GM12878 (cell line): Measurements from ENCODE around the gene ANP32D. TPM values are rescaled to one million over a fixed set of nuclear protein-coding genes. Genes with fewer than 3 reads are reported as not detected.
"Not testable (repeated sequence)": the region's sequence is repeated elsewhere in the genome, so short reads cannot be mapped to it uniquely, and the experiment has no call there.

Experiments
- ATAC-seq: fragments of 200-7000 bp; cut with Tn5 transposase; 3 replicates; pipeline ENCODE4 v1.9.1; 2020; ENCODE audit warnings: mild to moderate bottlenecking, moderate library complexity
- BruUV-seq: library from RNA; stranded (reverse); fragments of 400-500 nt; replicated peaks from 2 replicates; lab custom pipeline; 2021; lab: Mats Ljungman, UMichigan
- CTCF ChIA-PET: fragments of 300-600 bp; sonication (Branson Sonifier 250); formaldehyde crosslinking; extraction: SDS; loops from one replicate; lab custom pipeline; 2021; ENCODE audit warnings: inconsistent platforms; lab: Yijun Ruan, JAX
- POLR2A ChIA-PET: fragments of 350-600 bp; formaldehyde crosslinking; extraction: SDS; loops from one replicate; lab custom pipeline; 2021; ENCODE audit warnings: inconsistent platforms; lab: Charles Lee
- RAD21 ChIA-PET: fragments of 300-600 bp; sonication (Branson Sonifier 250); formaldehyde crosslinking; loops from one replicate; lab custom pipeline; 2023; ENCODE audit warnings: antibody characterized with exemption; ENCODE audit not compliant: unreplicated experiment; lab: Charles Lee
- SMC1A ChIA-PET: fragments of 300-600 bp; sonication (Branson Sonifier 250); formaldehyde crosslinking; loops from one replicate; lab custom pipeline; 2023; ENCODE audit not compliant: unreplicated experiment, uncharacterized antibody; lab: Charles Lee
- DNase-seq: peaks from one replicate; pipeline ENCODE4 v3.0.0-alpha.2; 2011; ENCODE audit warnings: low read depth, low spot score
- FAIRE-seq: peaks from 3 replicates; lab custom pipeline; 2011; peaks lifted over from hg19 to GRCh38; lab: Jason Lieb, UNC
- H2AFZ ChIP-seq: 2 replicates; pipeline ENCODE4 v1.6.0; 2011; ENCODE audit warnings: low read depth, low read length, control low read depth; ENCODE audit not compliant: control insufficient read depth
- H3K27ac ChIP-seq: 2 replicates; pipeline ENCODE4 v1.5.1; 2011; ENCODE audit warnings: control low read depth; ENCODE audit not compliant: control insufficient read depth, insufficient read depth
- H3K27me3 ChIP-seq, 2 experiments: replicated peaks in 1 of 2; 2 replicates each; pipeline versions ENCODE4 v1.6.0 to v1.6.1; 2011; ENCODE audit warnings: low read length in 1 of 2; ENCODE audit not compliant: control insufficient read depth in 2 of 2, insufficient read depth in 2 of 2
- H3K36me3 ChIP-seq, 2 experiments: 2 replicates each; pipeline ENCODE4 v1.5.1; 2011; ENCODE audit warnings: low read length in 1 of 2; ENCODE audit not compliant: control insufficient read depth in 2 of 2, insufficient read depth in 2 of 2
- H3K4me1 ChIP-seq: 2 replicates; pipeline ENCODE4 v1.6.1; 2011; ENCODE audit warnings: mild to moderate bottlenecking, low read length, moderate library complexity, mixed read lengths; ENCODE audit not compliant: control insufficient read depth, insufficient read depth
- H3K4me2 ChIP-seq: 2 replicates; pipeline ENCODE4 v1.6.0; 2011; ENCODE audit warnings: control low read depth; ENCODE audit not compliant: control insufficient read depth, insufficient read depth
- H3K4me3 ChIP-seq: fragments of 200-600 bp; sonication (generic); 2 replicates; pipeline ENCODE4 v1.5.1; 2016
- H3K79me2 ChIP-seq: 2 replicates; pipeline ENCODE4 v1.6.0; 2011; ENCODE audit warnings: low read length; ENCODE audit not compliant: control insufficient read depth, insufficient read depth
- H3K9ac ChIP-seq: 2 replicates; pipeline ENCODE4 v1.8.0; 2011; ENCODE audit warnings: low read length, control low read depth, mixed read lengths; ENCODE audit not compliant: control insufficient read depth, insufficient read depth
- H3K9me3 ChIP-seq: replicated peaks from 3 replicates; pipeline ENCODE4 v1.5.1; 2011; ENCODE audit warnings: mild to moderate bottlenecking, low read length; ENCODE audit not compliant: control insufficient read depth, insufficient read depth
- H4K20me1 ChIP-seq: 2 replicates; pipeline ENCODE4 v1.6.0; 2011; ENCODE audit not compliant: control insufficient read depth, insufficient read depth
- CREM ChIP-seq: IDR thresholded peaks from 2 replicates; pipeline ENCODE4 v1.6.1; 2014; ENCODE audit warnings: antibody characterized with exemption, low read depth
- E4F1 ChIP-seq: fragments of 450-650 bp; IDR thresholded peaks from 2 replicates; pipeline ENCODE4 v1.6.1; 2018; ENCODE audit warnings: borderline replicate concordance, mild to moderate bottlenecking; ENCODE audit not compliant: partially characterized antibody
- ZNF217 ChIP-seq: fragments of 450-650 bp; IDR thresholded peaks from 2 replicates; pipeline ENCODE4 v1.6.1; 2017; ENCODE audit warnings: antibody characterized with exemption, mild to moderate bottlenecking
- WGBS: methylation state at CpG from one replicate; pipeline ENCODE4 v1.1.6; 2016; ENCODE audit warnings: low lambda C conversion rate; ENCODE audit not compliant: insufficient replicate concordance, insufficient coverage; ENCODE audit errors: missing lambda C conversion rate; 5-methylcytosine and 5-hydroxymethylcytosine counted together
- in situ Hi-C: fragments of 300-500 bp; cut with MboI; formaldehyde crosslinking; loops from 9 replicates; pipeline ENCODE4 v1.14.3; 2018; ENCODE audit warnings: mixed read lengths
- intact Hi-C: fragments of 100-400 bp; cut with micrococcal nuclease; formaldehyde crosslinking; loops from one replicate; pipeline ENCODE4 v1.14.2; 2022; ENCODE audit not compliant: unreplicated experiment
- polyA plus RNA-seq, 11 experiments: library from polyadenylated mRNA; depleted of rRNA in 4 of 11; unstranded in 6 of 11; stranded (reverse) in 5 of 11; fragments of >200 nt; fragmentation: Nextera tagmentation in 4 of 11; fragmentation: Illumina TruSeq in 1 of 11; extraction: Ambion mirVana in 4 of 11; extraction: Trizol in 1 of 11; gene quantifications; 1 replicate in 1 of 11; 2 replicates in 10 of 11; pipeline versions ENCODE4 v1.2.1 to v1.2.3, GENCODE V29; 2011 to 2016; ENCODE audit warnings: inconsistent platforms in 2 of 11, missing spikeins in 2 of 11, low read depth in 1 of 11
- total RNA-seq, 4 experiments: library from RNA; depleted of rRNA in 3 of 4; stranded (reverse); fragments of >200 nt in 3 of 4; fragmentation: Illumina TruSeq in 1 of 4; extraction: Trizol in 1 of 4; gene quantifications; 2 replicates each; pipeline versions ENCODE4 v1.2.1 to v1.2.3, GENCODE V29; 2013 to 2021

ANP32D gene
- total and polyA plus RNA-seq, 10 of the 15 experiments (the other 5 are each of a cell fraction or from before 2014, with no cell fraction given): not detected

DNA sequence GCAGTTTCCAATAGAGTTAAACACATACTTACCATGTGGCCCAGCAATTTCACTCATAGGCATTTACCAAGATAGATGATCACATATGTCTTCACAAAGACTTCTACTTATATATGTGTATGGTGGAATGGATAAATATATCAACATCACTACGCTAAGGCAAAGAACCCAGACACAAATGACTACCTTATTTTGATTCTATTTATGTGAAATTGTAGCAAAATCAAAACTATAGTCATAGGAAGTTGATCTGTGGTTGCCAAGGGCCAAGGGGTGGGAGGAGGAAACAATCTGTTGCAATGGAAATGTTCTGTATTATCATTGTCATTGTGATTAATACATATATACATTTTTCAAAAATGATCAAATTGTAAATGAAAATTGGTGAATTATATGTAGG is 47.7 kb upstream of the ANP32D start:
- 4% methylated on average over 1 of the region's 1 CpG for WGBS
- no peak for ATAC-seq

GRCh38 chr12:48434016-48434415 is 38.3 kb upstream of the ANP32D start:
- in situ Hi-C loops, BruUV-seq, H4K20me1 ChIP-seq, H3K4me2 ChIP-seq, H3K4me1 ChIP-seq, RAD21 ChIA-PET, ATAC-seq, DNase-seq, H3K4me3 ChIP-seq, H3K9me3 ChIP-seq, CTCF ChIA-PET, SMC1A ChIA-PET, H3K9ac ChIP-seq, H3K27ac ChIP-seq, H3K27me3 ChIP-seq, intact Hi-C loops, H3K79me2 ChIP-seq, FAIRE-seq, POLR2A ChIA-PET, H3K36me3 ChIP-seq, H2AFZ ChIP-seq: not testable (repeated sequence)
- WGBS: 60% methylated on average over 10 of the region's 10 CpGs

More for the DNA sequence above, 47.7 kb upstream of the ANP32D start:
- H3K4me3 ChIP-seq: no peak overlapping the region
- no peaks in the 10 kb centered on the region for H3K79me2 ChIP-seq
- CTCF ChIA-PET: no interaction called here
- intact Hi-C loops (no loop called here), in situ Hi-C loops (no loop called here)
- H3K4me2 ChIP-seq: no peak overlapping the region
- FAIRE-seq: no peak
- no peaks in the 10 kb centered on the region for H3K27me3 ChIP-seq
- POLR2A ChIA-PET: no interaction called here
- no peaks in the 10 kb centered on the region for H3K9me3 ChIP-seq
- H2AFZ ChIP-seq: no peak overlapping the region
- H4K20me1 ChIP-seq: no peaks in the 10 kb centered on the region
- H3K9ac ChIP-seq: no peak overlapping the region
- DNase-seq: no peak
- SMC1A ChIA-PET: no interaction called here
- no peaks in the 10 kb centered on the region for H3K4me1 ChIP-seq
- TF ChIP-seq ZNF217: no peak
- TF ChIP-seq E4F1: no peak
- no peak for TF ChIP-seq CREM
- RAD21 ChIA-PET: no interaction called here
- H3K36me3 ChIP-seq: no peaks in the 10 kb centered on the region
- BruUV-seq: no TSS peak
- no peak overlapping the region for H3K27ac ChIP-seq
